GM12864 (cell line): ENCODE measurements around the gene FANK1.

Source experiments
- DNase-seq: peaks from one replicate; pipeline ENCODE4 v3.0.0-alpha.2; 2011; ENCODE audit warnings: low read depth
- H3K4me3 ChIP-seq: 2 replicates; pipeline ENCODE4 v1.5.1; 2011; ENCODE audit warnings: mild to moderate bottlenecking, low read depth, low read length, control low read depth
- CTCF ChIP-seq: IDR thresholded peaks from 2 replicates; pipeline ENCODE4 v1.5.1; 2011; ENCODE audit warnings: low read depth, mild to moderate bottlenecking, moderate library complexity, low read length, control low read depth, inconsistent platforms; ENCODE audit errors: missing control alignments

The FANK1 gene

GRCh38 chr10:125992254-125992653 is 95.9 kb downstream of the FANK1 start:
- DNase-seq, result no peak
- TF ChIP-seq CTCF, result no peak
- H3K4me3 ChIP-seq, result no peak overlapping the region

GRCh38 chr10:125994601-125995000 is 98.2 kb downstream of the FANK1 start:
- TF ChIP-seq CTCF, result no peak
- H3K4me3 ChIP-seq, result no peak overlapping the region
- DNase-seq, result no peak

- TF ChIP-seq CTCF, result no peak
- no peak for DNase-seq
- H3K4me3 ChIP-seq, result no peak overlapping the region
Measured at GRCh38 chr10:125995726-125996304, 99.5 kb downstream of the FANK1 start.

- TF ChIP-seq CTCF, result no peak
- no peak for DNase-seq
- H3K4me3 ChIP-seq, result no peak overlapping the region
Measured at GRCh38 chr10:125997586-125997985, 101.2 kb downstream of the FANK1 start.

GRCh38 chr10:125999694-126000093 is 103.3 kb downstream of the FANK1 start:
- H3K4me3 ChIP-seq, result no peak overlapping the region
- TF ChIP-seq CTCF, result no peak
- no peak for DNase-seq

- DNase-seq, result no peak
- TF ChIP-seq CTCF, result no peak
- H3K4me3 ChIP-seq, result no peak overlapping the region
Measured at GRCh38 chr10:126001576-126001975, 105.2 kb downstream of the FANK1 start.

GRCh38 chr10:126004752-126005151 is 108.4 kb downstream of the FANK1 start:
- no peak for DNase-seq
- no peak for TF ChIP-seq CTCF
- no peak overlapping the region for H3K4me3 ChIP-seq
